Measurements from ENCODE around the gene SRC.

The SRC gene

DNA sequence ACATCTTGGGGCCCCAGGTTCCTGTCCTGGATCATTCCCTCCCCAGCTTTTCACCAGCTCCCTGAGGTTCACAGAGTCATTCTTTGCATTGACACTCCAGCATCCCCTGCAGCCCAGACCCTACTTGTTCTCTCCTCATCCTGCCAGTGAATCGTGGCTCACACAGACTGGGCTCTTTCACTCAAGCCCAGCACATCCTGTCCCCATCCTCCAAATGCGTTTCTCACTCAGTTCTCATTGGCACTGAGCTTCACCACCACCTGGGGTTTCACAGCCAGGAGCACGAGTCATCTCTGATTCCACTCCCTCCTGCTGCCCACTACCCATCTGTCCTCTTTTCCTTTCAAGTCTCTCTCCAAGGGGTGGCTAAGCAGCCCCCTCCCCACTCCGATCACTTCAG is 89.7 kb downstream of the SRC start:
- no peak for DNase-seq

DNA sequence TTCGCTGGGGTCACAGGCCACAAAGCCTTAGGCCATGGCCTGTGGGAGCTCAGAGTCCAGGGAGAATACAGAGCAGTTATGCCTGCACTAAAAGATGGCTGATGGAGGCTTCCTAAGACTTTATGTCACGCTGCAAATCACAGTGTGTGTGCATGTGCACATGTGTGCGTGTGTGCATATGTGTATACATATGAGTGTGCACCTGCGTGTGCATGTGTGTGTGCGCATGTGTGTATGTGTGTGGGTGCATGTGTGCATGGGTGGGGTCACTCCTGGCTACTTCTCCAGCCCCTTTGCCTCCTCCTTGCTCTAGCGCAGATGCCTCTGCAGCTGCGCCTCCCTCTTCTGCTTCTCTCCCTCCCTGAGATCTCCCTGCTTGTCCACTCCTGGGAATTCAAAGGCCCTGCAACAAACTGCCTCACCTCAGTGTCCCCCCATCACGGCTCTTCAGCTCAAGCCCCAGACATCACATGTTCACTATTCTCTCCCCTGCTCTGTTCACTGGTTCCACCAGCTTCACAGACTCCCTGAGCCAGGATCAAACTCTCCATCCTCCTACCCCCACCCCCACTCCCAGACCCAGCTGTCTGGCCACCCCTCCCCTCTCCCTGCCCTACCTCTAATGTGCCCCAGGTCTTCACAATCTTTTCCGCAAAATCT is 90.7 kb downstream of the SRC start:
- DNase-seq, result no peak

DNA sequence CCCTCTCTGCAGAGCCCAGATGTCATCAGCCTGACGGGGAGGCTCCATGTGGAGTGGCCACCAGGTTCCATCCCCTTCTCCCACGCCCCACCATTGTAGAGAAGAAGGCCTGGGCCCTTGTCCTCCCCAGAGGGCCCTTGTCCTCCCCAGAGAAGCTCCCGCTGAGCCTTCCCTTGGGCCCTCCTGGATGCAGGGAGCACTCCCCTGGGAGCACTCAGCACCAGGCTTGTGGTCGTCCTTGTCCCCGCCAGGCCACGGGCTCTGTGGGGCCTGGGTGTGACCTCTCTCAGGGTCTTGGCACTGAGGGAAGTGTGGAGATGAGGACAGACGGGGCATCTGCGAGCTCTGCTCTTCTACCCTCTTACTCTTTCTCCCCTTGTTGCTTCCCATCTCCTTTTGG is 91.7 kb downstream of the SRC start:
- DNase-seq, result no peak

DNA sequence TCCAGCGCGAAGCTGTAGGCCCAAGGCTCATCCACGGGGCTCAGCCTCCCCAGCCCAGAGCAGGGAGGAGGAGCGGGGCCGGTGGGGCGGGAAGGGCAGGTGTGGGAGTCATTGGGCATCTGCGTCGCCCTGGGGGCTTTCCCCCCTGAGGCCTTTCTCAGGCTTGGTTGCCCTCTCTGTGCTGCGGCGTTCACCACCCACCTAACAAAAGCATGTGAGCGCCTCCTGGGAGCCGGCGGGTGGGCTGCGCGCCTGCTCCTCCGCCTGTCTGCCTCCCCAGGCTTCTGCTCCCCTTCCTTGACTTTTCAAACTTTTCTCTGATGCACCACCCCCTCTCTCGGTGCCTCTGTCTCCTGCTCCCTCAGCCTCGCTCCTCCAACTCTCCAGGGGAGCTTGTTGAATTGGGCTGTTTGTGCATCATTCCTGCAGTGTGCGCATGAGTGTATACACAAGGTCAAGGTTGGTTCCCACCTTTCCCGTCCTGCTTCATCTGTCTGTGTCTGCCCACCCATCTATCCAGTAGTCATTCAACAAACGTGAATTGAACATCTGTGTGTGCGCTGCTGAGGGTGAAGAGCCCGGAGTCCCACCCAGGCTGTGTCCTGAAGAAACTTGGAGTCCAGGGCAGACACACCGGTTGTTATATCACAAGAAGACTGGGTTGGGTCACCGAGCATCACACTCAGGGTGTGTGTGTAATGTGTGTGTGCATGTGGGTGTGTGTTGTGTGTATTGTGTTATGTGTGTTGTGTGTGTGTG is 92.7 kb downstream of the SRC start:
- no peak for DNase-seq

DNA sequence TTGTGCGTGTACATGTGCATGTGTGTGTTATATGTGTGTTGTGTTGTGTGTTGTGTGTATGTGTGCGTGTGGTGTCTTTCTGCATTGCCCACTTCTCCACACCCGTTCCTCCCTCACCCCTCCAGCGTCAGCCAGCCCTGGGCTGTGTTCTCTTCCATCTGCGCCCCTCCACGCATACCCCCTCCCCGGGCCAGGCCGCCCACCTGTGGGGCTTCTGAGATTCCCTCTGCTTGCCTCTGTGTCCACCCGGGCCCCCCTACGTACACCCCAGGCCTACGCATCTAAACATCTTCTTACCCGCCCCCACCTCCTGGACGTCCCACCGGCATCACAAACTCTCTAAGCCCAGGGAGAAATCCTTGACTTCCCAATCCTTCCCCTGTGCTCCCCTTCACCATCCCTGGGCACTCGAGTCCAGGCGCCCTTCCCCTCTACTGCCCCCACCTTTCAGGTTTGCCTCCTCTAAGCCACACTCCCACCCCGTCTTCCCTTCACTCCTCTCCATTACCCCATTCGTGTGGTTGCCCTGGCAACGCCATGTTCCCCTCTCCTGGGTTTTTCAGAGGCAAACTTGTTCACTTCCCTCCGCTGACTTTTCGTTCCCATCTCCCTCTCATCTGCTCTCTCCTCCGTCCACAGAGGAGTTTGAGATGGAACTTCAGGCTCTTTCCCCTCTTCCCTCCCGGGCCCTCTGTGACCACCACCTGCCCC is 93.4 kb downstream of the SRC start:
- no peak for DNase-seq

DNA sequence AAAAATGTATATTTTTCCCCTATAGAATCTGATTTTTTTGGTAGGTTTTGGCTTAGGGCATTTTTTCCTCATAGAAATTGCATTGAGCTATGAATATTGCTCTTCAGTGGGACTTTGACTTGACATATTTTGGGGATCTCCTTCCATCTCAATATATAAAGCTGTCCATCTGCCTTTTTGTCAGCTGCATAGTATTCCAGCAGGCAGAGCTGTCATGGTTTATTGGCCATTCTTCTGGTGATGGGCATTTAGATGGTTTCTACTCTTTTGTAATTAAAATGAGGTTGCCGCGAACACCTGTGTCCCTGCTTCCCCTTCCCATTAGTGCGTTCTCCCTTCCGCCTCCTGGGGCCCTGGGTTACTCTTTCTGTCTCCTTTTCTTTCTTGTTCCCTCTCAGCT is 95.1 kb downstream of the SRC start:
- no peak for DNase-seq

DNA sequence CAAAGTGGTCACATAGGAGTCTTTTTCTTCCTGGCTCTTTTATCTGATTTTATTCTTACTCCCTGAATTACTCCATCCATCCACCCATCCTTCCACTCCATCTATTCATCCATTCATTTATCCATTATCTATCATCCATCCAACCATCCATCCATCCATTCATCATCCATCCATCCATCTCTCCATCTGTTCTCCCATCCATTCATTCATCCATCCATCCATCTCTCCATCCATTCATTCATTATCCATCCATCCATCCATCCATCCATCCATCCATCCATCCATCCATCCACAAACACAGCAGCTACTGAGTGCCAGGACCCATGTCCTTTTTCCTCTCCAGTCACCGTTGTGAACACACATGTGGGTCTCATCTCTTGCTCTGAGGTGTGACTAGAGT is 96.6 kb downstream of the SRC start:
- no peak for DNase-seq

DNA sequence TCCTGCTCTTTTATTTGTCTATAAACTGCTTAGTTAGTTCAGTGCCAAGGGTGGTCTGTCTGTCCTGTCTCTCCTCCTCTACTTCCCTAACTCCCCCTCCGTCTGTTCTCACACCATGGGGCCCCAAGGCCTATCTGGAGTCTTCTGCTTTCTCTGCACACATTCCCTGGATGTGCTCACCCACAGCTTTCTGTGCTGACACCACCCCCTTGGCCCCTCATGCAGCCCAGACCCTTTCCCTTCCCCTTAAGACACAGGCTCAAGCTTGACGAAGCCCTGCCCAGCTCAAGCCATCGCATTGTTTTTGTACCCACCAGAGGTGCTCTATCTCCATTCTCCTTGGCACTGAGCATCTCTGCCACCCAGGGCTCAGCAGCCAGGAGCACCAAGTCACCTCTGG is 97.0 kb downstream of the SRC start:
- no peak for DNase-seq

DNA sequence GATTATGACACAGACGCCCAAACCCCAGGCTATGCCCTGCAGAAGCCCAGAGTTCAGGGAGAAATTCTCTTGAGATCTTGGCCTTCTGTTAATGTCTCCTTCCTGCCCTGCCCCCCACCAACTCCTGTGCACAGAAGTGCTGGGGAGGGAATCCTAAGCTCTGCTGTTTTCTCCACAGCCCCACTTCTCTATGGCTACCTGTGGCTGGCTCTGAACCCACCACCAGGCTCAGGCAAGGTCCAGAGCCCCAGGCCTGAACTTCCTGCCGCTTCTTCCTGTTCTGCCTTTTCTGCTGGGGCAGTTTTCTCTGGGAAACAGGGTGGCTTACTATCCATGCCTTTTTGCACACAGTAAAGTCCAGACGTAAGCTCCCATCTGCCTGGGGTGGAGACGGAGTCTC is 97.7 kb downstream of the SRC start:
- no peak for DNase-seq

DNA sequence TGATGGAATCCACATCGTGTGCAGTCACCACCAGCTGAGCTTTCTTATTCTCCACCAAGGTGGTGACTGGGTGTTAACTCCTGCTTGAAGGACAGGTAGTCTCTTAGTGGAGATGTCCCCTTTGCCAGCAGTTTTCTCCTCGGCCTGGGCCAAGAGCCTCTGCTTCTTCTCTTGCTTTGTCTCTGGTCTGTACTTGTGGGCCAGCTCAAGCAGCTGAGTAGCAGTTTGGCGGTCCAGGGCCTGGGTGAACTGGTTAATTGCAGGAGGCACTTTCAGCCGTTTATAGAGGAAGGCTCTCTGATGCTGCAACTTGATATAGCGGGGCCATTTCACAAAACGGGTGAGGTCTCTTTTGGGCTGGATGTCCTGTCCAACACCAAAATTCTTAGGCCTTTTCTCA is 99.1 kb downstream of the SRC start:
- no peak for DNase-seq

DNA sequence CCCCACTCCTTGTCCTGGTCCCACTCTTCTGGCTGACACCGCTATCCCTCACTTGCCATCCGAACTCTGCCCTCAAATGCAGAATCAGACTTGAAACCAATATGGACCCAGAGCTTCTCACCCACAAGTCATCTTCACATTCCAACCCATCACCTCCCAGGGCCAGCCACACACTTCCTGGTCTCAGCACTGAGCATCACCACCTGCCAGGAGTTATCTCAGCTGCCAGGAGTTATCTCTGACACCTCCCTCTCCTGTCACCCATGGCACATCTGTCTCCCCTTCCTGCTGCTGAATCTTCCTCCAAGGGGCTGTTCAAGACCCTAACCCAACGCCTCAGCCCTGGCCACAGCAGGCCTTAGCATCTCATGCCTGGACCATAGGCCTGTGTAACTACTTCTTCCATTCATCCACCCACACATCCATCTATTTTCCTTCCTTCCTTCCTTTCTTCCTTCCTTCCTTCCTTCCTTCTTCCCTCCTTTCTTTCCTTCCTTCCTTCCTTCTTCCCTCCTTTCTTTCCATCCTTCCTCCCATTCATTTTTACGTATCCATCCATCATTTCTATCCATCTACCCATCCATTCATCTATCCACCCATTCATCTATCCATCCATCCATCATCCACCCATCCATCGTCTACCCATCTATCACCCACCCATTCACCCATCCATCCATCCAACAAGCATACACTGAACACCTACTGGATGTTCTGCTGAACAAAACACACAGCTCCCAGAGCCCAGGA is 100.5 kb downstream of the SRC start:
- no peak for DNase-seq

DNA sequence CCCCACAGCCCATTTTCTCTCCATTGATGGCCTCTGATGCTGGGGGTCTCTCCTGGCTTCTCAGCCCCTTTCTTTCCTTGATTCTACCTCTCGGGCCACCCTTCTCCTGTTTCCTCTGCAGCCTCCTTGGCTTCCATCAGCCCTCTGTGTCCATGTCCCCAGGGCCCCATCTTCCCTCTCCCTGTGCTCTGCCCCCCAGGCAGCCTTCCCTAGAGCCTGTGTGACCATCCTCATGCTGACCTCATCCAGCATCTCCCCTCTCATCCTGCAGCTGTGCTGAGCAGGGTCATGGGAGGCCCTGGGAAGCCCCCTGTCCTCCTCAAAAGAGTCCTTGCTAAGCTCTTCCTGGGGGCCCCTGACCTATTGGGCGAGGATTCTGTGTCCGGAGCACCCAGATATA is 101.7 kb downstream of the SRC start:
- no peak for DNase-seq

DNA sequence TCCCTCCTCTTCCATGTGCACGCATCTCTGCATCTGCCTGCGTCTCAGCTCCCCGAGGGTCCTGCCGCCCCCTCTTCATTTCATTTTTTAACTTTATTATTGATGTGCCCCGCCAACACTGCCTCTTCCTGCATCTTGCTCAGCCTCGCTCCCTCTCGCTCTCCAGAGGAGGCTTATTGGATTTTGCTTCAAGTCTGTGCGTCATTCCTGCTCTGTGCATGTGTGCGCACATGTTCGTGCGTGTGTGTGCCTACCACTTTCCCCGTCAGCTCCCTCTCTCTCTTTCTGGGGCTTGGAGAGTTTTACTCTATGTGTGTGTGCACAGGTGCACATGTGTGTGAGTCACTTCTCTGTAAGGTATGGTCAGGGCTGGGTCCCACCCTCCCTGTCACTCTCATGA is 103.3 kb downstream of the SRC start:
- no peak for DNase-seq

DNA sequence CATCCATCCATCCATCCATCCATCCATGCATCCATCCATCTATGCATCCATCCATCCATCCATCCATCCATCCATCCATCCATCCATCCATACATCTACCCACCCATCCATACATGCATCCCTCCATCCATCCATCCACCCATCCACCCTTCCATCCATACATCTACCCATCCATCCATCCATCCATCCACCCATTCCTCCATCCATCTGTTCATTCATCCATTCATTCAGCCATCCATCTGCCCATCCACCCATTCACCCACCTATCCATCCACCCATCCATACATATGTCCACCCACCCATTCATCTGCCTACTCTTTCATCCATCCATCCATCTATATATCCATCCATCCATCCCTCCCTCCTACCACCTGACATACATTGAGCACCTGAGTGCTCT is 104.4 kb downstream of the SRC start:
- DNase-seq, result no peak

DNA sequence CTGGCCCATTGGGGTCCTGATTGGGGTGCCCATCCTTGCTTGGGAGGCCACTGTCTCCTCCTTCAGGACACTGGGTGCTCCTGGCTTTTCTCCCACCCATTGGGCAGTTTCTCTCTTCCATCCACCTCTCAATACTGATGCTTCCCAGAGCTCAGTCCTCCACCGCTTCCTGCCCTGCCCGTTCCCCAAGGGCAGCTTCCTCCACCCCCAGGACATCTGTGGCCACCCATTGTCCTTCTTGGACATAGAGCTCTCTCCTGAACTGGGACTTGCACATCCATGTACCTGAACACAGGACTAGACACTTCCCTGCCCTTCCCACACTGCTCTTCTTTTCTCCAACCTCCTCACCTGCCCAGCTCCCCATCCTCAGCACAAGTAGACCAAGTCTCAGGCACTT is 105.7 kb downstream of the SRC start:
- no peak for DNase-seq

DNA sequence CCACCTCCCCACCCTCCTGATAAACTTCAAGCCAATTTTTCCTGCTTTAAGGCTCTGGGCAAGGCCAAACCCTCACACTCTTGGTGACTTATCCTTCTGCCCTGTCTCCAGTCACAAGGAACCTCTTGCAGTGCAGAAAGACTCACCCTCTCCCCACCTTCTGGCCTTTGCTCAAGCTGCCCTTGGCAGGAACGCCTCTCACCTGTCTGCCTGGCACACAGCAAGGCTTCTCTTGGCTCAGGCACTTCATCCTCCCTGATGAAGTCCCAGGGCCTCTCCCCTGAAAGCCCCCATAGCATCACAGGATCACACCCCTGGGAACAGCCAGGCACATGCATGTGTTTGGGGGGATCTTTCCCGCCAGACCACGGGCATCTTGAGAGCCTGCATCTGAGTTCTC is 106.3 kb downstream of the SRC start:
- no peak for DNase-seq

DNA sequence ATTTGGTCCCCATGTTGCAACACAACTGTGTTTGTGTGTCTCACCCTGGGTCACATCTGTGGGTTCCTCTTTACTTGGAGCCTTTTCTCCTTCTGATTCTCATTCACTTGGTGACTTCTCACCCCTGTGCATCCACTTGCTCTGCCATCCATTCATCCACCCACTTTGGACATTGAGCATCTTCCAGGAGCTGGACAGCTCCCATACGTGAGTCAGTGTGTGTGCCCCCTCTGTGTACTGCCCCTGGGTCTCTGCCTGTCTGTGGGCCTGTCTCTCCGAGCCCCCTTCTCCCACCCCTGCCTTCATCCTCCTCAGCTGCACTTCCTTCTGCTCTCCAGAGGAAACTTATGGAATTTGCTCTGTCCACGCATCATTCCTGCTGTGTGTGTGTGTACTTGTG is 107.3 kb downstream of the SRC start:
- DNase-seq, result no peak

DNA sequence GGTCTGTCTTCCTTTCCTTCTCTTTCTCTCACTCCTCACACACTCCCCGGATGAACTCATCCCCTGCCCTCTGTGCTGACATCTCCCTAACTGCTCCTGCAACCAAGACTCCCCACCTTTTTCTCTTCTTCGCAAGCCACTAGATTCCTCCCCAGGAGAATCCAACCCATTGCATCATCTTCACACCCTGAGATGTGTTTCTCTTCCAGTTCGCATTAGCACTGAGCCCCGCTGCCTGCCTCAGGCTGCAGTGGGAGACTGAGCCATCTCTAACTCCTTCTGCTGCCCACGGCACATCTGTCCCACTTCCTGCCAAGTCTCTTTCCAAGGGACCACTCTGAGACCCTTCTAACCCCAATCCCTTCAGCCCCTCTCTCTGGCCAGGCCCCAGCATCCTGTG is 107.9 kb downstream of the SRC start:
- no peak for DNase-seq

DNA sequence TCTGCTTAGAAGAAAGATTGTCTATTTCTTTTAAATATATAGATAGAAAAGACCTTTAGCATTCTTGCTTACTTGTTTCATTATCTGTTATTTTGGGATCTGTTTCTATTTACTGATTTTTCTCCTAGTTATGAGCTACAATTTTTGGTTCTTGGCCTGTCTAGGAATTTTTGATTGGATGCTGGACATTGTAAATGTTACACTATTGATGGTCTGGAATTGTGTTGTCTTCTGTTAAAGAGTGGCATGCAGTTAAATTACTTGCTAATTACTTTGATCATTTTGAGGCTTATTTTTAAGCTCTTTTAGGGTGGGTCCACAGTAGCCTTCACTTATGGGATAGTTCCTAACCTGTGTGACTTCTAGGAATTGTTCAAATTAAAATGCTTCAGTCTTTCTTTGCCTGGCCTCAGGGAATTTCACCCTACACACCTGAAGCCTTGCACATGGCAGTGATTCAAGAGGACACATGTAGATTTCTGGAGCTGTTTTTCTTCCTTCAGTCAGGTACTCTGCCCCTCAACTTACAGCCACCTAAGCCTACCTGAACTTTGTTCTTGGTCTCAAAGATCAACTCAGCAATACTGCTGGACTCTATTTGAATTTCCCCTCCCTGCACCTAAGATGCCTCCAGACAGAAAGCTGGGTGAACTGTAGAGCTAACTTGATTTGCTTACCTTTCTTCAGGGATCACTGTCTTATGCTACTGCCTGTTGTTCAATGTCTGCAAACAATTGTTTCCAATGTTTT is 108.9 kb downstream of the SRC start:
- DNase-seq, result no peak
